HG03064 (cell line): ENCODE results near the gene PIK3R6.

Source experiments
- ATAC-seq: cut with Tn5 transposase; IDR thresholded peaks from one replicate; pipeline ENCODE4 v1.9.1; 2021; ENCODE audit warnings: low read depth; ENCODE audit not compliant: unreplicated experiment

The PIK3R6 gene

DNA sequence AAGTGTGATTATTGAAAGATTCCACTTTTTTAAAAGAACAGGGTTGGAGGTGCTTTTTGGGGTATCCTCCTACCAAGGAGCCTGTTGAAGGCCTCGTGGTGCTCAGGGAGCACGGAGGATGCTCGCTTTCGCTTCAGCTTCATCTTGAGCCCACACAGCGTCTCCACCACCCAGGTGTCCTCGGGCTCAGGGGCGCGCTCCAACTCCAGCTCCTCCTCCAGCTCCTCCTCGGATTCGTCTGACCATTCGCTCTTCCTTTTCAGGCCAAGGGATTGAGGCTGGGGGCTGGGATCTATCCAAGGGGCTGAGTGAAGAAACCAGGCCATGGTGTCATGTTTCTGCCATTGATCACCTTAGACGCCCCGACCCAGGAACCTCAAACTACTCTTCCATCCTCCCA lies 110.3 kb downstream of the PIK3R6 start:
- ATAC-seq, result no peak

DNA sequence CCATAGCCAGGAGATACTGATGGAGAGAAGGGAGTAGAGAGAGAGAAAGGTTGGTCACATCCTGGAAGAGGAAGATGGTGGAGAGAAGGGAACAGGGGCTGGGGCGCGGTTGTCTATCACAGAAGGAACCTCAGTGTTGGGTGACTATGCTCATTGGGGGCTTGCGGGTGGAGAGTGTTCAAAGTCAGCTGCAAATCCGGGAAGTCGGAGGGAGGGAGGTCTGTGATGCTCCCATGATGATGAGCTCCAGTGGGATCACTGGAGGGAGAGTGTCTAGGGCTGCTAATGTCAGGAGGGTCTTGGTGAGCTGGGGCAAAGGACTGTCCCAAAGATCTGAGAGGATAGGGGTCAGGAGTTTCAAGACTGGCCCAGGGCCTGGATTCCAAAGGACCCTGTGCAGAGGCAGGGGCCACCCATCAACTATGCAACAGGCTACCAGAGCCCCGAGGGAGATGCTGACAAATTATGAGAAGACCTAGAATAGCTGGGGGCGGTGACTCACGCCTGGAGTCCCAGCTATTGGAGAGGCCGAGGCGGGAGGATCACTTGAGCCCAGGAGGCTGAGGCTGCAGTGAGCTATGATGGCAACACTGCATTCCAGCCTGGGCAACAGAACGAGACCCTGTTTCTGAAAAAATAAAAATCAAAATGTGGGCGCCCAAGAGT lies 111.8 kb downstream of the PIK3R6 start:
- no peak for ATAC-seq

DNA sequence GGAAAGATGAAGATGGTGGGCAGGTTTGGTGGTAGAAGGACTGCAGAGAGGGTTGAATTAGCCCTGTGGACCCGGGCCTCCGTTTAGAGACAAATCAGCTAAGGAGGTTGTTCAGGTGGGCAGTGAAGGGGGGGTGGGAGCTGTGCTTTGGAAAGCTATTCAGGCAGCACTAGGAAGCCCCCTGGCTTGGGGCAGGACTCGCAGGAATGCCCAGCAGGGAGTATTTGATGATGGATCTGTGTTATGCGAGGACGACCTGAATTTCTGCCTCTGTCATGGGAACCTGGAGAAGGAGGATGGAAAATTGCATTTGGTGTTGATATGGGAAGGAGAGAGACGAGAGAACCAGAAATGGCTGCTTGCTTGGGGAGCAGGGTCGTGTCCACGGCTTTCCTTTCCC lies 112.6 kb downstream of the PIK3R6 start:
- ATAC-seq, result no peak

DNA sequence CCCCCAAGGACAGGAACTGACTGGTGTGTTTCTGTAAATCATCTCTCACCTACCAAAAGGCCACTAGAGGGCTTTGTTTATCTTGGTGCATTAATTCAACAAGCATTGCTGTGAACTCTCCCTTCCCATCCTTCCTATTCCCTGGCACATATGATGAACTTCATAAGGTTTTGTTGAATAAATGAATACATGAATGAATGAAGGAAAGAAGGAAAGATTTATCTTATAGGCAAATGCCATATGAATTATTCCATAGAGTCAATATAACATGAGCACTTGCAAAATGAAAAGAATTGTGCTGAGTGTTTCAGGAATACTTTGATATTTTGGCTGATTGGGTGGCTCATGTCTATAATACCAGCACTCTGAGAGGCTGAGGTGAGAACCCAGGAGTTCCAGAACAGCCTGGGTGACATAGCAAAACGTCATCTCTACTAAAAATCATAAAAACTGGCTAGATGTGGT lies 113.5 kb downstream of the PIK3R6 start:
- no peak for ATAC-seq

DNA sequence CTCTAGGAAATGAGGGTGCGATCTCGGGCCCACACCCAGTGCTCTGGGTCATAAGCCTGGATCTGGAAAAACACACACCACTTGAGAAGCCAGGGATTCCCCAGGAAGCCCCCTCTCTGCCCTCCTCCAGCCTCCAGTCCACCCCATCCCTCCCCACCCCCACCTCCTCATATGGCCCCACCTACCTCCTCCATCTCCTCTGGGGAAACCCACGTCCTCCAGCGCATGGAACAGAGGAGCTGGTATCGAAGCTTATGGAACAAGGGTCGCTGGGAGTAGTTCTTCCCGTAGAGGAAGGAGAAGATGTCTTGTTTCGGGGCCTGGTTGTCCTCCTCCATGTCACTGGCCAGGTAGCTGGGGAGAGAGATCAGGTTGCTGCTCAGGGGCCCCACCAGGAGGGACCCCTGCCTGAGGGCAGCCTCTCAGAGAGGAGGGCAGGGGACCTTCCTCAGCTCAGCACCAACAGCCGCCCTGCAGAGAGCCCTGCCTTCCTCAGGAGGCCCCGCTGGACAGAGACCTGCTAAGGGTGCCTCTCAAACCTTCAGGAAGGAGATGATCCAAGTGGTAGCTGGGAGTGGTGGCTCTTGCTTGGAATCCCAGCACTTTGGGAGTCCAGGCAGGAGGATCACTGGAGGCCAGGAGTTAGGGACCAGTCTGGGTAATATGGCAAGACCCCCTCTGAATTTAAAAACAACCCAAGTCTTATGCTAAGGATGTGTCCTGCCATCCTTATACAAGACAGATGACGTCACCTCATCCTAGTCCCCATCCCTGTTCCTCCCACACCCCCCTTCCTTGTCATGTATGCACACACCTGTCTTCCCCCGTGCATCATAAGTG lies 114.1 kb downstream of the PIK3R6 start:
- no peak for ATAC-seq
